ENCODE measurements around the gene IRX2.

IRX2 gene

GRCh38 chr5:2755681-2756171 is 4.2 kb upstream of the IRX2 start:
- DNase-seq, result peak; percentile 39

DNA sequence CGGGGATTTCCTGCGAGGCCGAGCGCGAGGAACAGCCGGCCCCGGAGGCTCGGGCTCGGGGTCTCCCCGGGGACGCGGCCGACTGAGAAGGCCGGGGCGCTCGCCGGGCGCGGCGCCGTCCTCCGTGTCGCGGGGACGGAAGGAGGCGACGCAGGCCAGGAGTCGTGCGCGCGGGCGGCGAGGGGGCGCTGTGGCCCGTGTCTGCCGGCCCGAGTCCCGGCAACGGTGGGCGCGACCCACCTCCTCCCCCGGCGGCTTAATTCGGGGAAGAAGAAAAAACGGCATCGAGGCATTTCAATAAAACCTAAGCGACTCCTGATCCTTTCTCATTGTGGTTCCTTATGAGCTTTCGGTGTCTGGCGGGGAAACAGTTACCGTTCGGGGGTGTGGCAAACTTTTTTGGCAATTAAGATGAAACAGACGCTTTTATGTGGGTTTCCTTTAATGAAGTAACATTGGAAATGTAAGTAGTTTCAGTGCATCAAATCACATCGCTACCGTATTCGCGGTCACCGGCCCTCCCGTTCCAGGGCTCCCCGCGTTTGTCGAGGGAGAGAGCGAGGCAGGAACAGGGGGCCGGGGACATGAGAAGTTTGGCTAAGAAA is 3.7 kb upstream of the IRX2 start:
- peak; percentile 59 for DNase-seq

- DNase-seq, result peak; percentile 32
Observed at GRCh38 chr5:2754581-2755075, 3.2 kb upstream of the IRX2 start.

DNA sequence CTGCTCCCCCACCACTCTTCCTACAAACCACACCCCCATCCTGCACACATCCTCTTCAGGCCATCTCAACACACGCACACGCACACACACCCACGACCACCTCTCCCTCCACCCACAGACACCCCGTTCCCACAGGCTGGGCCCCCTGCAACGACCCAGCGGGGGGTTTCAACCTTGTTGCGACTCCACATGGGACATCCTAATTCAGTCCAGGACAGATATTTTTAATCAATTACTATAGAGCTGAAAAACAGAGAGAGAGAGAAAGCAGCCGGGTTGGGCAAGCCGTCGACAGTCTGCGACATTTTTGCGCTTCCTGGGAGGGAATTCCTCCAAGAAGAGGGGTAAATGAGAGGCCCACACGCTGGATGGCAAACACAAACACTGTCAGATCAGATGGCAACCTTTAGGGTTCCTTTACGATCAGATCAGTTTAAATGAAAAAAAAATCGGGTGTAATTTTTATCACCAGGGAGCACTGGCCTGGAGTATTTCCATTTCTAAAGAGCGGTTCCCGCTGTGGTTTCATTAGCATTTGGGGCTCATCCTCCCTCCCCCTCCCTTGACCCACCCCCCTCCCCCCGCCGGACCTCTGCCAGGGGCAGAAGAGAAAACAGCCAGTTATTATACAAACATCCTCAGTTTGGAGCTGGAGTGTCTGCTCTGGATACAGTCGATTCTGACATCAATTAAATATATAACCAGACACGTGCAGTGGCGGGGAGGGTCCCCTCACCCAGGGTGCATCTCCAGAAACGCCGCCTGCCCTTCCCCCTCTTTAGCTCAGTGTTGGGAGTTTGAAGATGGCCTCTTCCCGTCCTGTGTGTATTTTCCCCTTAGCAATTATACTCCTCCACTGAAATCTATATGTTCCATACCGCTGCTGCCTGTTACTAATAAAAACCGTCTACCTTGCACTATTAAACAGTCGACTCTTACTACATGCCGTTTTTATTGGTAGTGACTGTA is 2.3 kb upstream of the IRX2 start:
- DNase-seq, result peak; percentile 52

GRCh38 chr5:2752821-2753439 is 1.5 kb upstream of the IRX2 start:
- peak; percentile 15 for DNase-seq

- peak; percentile 32 for DNase-seq
Observed at GRCh38 chr5:2752059-2752820, 763 bp upstream of the IRX2 start.

DNA sequence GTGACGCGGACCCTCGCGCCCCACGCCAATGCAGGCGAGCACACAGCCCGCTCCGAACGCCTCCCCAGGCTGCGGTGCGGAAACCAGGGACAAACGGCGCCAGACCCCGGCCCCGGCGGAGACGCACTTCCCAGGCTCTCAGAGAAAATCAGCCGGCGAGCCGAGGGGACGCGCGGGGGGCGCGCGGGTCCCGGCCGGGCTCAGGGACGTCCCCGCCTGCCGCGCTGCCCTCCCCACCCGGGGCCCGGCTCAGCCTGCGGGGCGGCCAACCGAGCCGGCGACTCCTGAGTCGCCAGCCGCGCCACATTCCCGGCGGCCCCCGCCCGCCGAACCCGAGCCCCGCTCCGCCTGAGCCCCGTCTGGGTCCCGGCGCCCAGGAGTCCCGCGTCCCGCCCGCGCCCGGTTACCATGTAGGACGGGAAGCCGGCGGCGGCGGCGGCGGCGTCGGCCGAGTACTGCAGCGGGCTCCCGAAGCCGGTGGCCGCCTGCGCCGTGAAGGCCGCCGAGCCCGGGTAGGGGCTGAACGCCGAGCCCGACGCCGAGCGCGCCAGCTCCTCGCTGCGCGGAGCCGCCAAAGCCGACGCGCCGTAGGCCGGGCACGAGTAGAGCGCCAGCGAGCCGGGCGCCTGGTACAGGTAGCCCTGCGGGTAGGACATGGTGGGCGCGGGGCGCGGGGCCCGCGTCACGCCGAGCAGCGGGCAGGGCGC is 566 bp downstream of the IRX2 start:
- DNase-seq, result peak; percentile 25

DNA sequence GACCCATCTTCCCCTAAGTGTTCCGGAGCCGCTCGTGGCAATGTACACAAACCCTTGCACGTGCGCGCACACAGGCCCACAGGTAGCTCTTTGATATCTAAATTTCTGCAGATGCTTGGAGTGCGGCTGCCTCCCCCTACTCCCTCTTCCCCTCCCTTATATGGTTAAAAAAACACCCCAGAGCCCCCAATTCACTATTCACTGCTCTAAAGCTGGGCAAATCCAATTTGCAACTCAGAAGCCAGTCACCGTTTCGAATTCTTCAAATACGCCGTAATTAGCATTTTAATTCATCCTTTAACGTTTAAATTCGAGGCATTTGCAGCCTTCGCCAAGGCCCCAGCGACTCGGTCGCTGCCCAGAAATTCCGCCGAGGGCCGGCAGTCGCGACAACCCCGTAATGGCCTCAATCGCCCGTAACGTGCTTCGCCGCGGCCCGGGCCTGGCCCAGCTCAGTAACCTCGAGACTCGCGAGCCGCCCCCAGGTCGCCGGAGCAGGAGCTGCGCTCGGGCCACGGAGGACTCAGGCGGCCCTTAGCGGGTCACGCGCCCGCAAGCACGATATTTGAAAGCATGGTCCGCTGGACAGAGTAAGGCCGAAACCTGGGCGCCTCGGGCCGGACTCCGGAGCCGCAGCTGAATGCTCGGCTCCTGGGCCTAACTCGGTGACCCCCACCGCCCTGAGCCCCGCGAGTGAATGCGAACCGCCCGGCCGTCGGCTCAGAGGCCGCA is 1.3 kb downstream of the IRX2 start:
- peak; percentile 31 for DNase-seq

DNA sequence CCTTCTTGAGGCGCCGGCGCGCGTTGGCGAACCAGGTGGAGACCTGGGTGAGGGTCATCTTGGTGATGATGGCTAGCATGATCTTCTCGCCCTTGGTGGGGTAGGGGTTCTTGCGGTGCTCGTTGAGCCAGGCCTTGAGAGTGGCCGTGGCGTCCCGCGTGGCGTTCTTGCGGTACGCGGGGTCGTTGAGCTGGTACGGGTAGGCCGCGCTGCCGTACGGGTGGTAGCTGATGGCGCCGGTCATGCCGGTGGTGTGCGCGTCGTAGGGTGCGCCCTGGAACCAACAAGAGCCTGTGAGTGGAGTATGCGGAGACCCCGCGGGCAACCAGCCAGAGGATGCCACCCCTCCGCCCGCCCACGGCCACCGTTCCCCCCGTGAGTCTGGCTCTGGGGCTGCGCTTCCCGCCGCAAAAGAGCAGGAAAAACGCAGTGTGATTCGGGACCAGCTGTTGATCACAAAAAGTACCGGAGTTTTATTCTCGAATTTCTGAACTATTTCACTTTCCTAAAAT is 1.9 kb downstream of the IRX2 start:
- peak; percentile 53 for DNase-seq

- DNase-seq, result peak; percentile 43
Observed at GRCh38 chr5:2748861-2749513, 2.5 kb downstream of the IRX2 start.

DNA sequence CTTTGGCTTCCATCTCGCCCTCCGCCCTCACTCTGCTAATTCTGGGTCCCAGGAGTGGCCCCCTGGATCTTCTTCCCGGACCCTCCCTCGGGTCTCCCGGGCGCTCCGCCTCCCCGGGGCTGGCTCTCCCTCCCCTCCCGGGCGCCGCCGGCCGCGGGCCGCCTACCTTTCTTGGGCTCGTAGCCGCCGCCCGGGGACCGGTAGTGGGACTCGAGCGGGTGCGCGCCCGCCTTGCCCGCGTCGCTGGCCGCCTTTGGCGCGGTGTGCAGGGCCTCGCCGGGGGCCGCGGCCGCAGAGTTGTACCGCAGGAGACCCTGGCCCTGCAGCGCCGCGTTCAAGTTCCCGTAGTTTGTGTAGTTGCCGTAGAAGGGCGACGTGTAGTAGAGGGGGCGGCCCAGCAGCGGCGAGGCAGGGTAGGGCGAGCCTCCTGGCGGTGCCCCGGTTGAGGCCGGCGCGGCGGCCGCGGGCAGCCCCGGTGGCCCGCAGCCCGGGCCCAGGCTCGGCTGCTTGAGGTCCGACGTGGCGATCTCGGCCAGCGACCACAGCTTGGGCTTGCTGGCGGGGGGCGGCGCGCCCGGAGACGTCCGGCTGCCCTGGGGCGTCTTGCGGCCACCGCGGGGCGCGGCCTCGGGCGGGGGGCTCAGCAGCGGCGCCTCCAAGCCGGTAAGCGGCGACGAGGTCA is 3.2 kb downstream of the IRX2 start:
- DNase-seq, result peak; percentile 15

DNA sequence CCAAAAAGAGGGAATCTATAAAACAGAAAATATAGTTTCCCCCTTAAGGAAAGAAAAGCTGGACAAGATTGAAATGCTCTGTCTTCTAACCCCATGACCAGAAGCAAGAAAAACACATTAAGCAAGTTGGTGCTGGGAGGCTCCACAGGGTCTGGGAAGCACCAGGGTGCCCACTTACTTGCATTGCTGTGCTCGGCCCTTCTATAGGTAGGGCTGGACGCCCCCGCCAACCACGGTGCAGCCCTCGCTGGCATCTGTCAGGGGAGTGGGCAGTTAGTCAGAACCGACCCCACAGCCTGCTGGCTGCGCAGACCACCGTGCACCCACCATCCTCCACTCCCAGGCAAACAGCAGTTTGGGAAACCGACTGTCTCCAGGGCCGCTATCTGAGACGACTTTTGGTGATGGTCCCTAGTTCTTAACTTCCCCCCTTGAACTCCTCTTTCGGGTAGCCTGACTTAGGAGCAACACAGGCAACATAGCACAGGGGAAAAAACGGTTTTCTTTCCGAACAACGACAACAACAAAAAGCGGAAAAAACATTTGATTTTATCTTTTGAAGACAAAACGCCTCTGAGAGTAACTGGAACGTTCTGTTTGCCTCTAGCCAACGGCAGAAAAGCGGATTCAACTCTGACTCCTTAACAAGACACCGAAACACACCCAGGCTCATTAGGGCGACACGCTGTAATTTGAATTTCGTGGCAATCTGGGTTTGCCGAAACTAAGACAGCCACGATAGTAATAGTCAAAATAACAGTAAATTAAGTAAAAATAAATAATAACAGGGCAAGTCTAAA is 3.9 kb downstream of the IRX2 start:
- DNase-seq, result peak; percentile 46

DNA sequence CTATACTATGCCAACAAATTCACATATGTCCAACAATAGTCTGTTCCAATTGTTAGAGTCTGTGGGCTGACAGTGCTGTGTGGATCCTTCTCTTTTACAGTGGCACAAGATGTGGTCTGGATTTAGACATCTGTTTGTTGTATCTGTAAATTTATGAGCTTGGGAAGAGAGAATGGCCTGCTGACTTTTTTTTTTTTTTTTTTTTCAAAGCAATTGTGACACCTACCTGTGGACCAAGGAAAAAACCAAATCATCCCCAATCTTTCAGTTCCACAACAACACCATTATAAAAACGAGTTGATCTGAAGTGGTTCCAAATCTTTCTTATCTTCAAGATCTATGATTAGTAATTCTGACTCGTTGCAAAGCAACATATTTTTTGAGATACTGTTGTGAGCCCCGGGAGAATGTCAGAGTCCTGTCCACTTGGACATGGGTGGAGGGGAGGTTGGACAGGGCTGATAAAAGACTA is 4.9 kb downstream of the IRX2 start:
- DNase-seq, result peak; percentile 83

DNA sequence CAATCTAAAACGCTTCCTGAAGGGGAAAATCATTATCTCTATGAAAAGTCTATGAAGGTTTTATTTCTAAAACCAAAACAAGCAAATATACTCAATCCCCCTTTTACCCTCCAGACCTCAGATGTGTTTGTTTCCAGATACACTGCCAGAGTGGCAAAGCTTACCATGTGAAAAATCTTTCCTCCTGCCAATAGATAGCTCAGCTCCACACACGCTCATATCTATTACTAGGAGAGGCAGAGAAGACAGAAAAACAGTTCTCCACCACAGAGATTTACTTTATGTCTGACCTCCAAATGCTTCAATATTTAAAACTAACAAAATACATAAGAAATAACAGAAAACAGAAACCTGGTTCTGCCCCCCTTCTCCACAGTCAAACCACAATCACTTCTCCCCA is 7.0 kb downstream of the IRX2 start:
- peak; percentile 35 for DNase-seq

- peak; percentile 37 for DNase-seq
Observed at GRCh38 chr5:2742921-2743679, 8.4 kb downstream of the IRX2 start.

DNA sequence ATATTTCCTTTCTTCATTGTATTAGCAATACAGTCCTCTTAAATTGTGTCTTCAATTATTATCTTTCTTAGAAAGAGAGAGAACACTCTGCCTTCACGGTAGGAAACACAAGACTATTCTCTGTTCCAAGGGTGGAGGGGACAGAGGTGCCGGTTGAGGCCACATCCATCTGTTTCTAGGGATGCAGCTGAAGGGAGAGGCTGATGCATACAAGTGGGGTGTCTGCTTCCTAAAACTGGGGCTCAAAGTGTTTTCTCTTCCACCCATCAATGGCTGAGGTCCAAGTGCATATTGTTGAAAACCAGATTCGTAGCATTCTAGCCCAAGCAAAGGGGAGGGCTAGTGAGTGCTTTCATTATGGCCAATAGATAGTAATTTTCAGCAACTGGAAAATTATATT is 9.5 kb downstream of the IRX2 start:
- peak; percentile 32 for DNase-seq

- peak; percentile 72 for DNase-seq
Observed at GRCh38 chr5:2740876-2741555, 10.5 kb downstream of the IRX2 start.
